Mesodermal cell (in vitro differentiated cells): ENCODE measurements around the gene MYO18B.
A peak's percentile ranks its signal among the peaks of the same experiment; 100 is the strongest.

ENCODE experiments used
- H3K27ac ChIP-seq: 2 replicates; pipeline ENCODE4 v1.7.0; 2013; ENCODE audit warnings: mild to moderate bottlenecking, low read depth, low read length, moderate library complexity; ENCODE audit not compliant: severe bottlenecking
- H3K36me3 ChIP-seq: 2 replicates; pipeline ENCODE4 v1.7.1; 2013; ENCODE audit warnings: mild to moderate bottlenecking, low read length, moderate library complexity; ENCODE audit not compliant: control insufficient read depth, insufficient read depth
- H3K4me1 ChIP-seq: one replicate; pipeline ENCODE4 v1.7.1; 2013; ENCODE audit warnings: mild to moderate bottlenecking, low read length; ENCODE audit not compliant: insufficient read depth, control insufficient read depth, poor library complexity, severe bottlenecking
- H3K4me3 ChIP-seq: 2 replicates; pipeline ENCODE4 v1.7.0; 2013; ENCODE audit warnings: low read length, control low read depth, mild to moderate bottlenecking; ENCODE audit not compliant: insufficient read depth, poor library complexity, severe bottlenecking; ENCODE audit errors: extremely low read depth
- H3K9me3 ChIP-seq: 2 replicates; pipeline ENCODE4 v1.7.1; 2013; ENCODE audit warnings: mild to moderate bottlenecking, low read length, moderate library complexity; ENCODE audit not compliant: control insufficient read depth
- WGBS, 2 experiments: methylation state at CpG; one replicate each; pipeline ENCODE4 v1.1.5; 2013; ENCODE audit warnings: missing lambda C conversion rate in 2 of 2; ENCODE audit not compliant: insufficient coverage in 2 of 2; 5-methylcytosine and 5-hydroxymethylcytosine counted together

MYO18B gene

DNA sequence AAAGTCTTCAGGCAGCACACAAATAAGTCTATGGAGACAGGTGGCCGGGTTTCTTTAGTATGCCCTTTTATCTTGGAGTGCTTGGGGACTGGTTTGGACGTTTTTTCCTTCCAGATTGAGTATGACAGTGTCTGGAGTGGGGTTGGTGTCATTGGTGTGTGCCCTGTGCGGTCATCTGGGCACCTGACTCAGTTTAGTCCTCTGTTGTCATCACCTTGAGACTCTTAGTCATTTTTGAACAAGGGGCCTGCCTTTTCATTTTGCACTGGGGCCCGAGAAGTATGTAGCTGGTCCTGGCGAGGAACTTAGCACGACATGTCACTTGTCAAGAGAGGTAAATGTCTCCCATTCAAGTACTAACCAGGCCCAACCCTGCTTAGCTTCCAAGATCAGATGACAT, 27.2 kb upstream of the MYO18B start:
- Histone ChIP-seq H3K4me3 (no peak overlapping the region), H3K4me1 (no peaks in the 10 kb centered on the region), H3K27ac (no peak overlapping the region), H3K9me3 (no peaks in the 10 kb centered on the region), H3K36me3 (no peaks in the 10 kb centered on the region)
- 52 to 65% methylated on average over 4 to 5 of the region's 6 CpGs for WGBS, 2 experiments

DNA sequence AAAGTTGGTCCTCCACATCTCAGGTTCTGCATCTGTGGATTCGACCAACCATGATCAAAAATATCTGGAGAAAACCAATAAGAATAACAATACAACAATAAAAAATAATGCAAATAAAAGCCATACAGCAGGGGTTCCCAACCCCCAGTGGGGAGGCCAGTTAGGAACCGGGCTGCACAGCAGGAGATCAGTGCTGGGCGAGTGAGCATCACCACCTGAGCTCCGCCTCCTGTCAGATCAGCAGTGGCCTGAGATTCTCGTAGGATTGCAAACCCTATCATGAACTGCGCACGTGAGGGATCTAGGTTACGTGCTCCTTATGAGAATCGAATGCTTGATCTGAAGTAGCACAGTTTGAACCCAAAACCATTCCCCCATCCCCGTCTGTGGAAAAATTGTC, 25.4 kb upstream of the MYO18B start:
- Histone ChIP-seq H3K36me3 (no peaks in the 10 kb centered on the region), H3K4me1 (no peaks in the 10 kb centered on the region), H3K27ac (no peak overlapping the region), H3K9me3 (no peaks in the 10 kb centered on the region), H3K4me3 (no peak overlapping the region)
- 77 to 83% methylated on average over 8 to 9 of the region's 10 CpGs for WGBS, 2 experiments

DNA sequence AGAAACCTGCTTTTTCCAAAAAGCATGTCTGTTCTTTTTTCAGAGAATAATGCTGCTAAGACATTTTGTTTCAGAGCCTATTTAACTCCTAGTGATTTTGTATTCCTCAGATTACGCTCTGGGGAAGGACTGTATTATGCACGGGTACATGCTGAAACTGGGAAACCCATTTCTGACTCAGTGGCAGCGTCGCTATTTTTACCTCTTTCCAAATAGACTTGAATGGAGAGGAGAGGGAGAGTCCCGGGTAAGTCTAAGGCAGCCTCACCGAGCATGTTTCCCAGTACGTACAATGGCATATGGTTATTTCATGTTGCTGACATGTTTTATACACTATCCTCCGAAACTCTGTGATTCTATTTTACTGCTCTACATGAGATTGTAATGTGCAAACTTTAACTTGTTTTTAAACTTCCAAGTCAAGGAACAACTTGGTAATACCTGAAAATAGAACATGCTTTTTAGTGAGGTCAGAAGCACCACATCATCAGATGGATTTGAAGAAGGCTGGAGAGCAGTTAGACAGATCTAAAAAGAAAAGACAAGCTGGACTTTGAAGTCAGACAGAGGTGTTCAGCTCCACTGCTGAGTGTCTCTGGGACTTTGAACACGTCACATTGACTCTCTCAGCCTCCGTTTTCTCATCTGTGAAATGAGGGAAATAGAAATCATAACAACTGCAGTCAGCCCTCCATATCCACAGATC, 23.7 kb upstream of the MYO18B start:
- Histone ChIP-seq H3K4me1 (no peaks in the 10 kb centered on the region), H3K4me3 (no peak overlapping the region), H3K9me3 (no peaks in the 10 kb centered on the region), H3K27ac (no peak overlapping the region), H3K36me3 (no peaks in the 10 kb centered on the region)
- 86 to 98% methylated on average over 3 to 4 of the region's 10 CpGs for WGBS, 2 experiments

DNA sequence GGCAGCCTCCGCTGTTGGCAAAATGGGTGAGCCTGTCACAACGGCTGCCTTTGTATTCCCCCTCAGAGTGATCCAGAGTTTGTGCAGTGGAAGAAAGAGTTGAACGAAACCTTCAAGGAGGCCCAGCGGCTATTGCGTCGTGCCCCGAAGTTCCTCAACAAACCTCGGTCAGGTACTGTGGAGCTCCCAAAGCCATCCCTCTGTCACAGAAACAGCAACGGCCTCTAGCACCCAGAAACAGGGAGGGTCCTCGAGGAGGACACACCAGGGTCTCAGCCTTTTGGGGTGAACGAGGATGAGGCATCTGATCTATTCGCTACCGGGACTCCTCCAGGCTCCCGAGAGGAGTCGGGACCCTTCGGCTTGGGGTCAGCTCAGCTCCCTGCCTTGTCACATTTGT, 19.8 kb upstream of the MYO18B start:
- Histone ChIP-seq H3K4me3 (no peak overlapping the region), H3K27ac (no peak overlapping the region), H3K4me1 (peaks cover 10% of the 10 kb centered on the region), H3K36me3 (no peaks in the 10 kb centered on the region), H3K9me3 (no peaks in the 10 kb centered on the region)
- WGBS, 2 experiments: 95 to 96% methylated on average over 15 to 16 of the region's 16 CpGs

DNA sequence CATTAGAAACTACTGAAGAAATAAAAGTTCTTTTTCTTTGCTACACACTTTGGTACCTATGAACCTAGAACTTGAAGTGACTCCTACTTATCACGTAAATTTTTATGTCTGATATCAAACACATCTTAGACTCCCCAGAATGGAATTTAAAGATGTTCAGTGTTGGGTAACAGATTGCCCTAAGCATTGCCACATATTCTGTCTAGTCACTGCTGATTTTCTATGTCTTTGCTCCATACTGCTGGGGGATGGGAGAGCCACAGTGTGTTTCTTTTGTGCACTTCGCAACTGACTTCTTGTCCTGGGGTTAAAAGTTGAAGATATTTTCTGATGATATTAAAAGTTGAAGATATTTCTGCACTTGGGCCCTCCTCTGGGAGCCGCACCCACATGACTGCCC, 19.4 kb upstream of the MYO18B start:
- H3K36me3 ChIP-seq: no peaks in the 10 kb centered on the region
- no peaks in the 10 kb centered on the region for H3K9me3 ChIP-seq
- H3K27ac ChIP-seq: no peak overlapping the region
- WGBS, 2 experiments: 88% methylated on average over 1 to 2 of the region's 3 CpGs
- peaks cover 10% of the 10 kb centered on the region for H3K4me1 ChIP-seq
- no peak overlapping the region for H3K4me3 ChIP-seq

DNA sequence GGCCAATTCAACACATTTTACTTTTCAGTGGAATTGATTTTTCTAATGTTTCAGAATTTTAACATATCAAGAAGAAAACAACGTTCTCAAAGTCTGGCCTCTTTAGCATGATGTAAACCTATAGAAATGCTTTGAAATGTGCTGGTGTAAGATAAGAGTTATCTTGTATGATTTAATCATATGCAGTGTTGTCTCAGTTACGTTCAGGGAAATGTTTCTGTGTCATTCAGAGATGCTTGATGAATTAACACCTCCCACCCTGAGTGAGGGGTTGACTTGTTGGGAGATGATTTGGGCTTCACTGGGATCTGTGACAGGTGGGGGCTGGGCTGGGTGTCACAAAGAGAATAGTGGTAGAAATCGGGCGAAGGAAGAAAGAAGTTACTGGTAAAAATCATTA, 15.7 kb upstream of the MYO18B start:
- no peaks in the 10 kb centered on the region for H3K36me3 ChIP-seq
- no CpG with 5 or more reads among the region's 4 CpGs for WGBS, 2 experiments
- peak overlapping the region; percentile 71 for H3K27ac ChIP-seq

DNA sequence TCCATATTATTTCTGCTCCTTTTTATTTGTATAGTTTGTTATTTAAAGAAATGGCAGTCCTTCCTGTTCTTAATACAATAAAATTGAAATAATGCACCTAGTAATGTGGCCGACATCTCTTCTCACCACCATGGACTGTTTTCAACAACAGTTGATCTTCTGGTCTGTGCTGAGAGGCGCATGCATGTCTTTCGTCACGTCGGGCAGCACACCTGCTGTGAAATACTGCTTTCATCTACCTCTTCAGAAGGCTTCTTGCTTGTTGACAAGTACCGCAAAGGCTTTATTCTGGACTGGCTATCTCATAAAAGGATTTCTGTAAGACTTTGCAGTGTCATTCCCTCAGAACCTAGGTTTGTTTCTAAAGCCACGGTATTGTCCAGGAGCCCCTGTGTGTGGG, 13.9 kb upstream of the MYO18B start:
- no peaks in the 10 kb centered on the region for H3K36me3 ChIP-seq
- 82 to 84% methylated on average over 6 to 7 of the region's 7 CpGs for WGBS, 2 experiments

More for the DNA sequence above, 15.7 kb upstream of the MYO18B start:
- peaks cover 15% of the 10 kb centered on the region for H3K4me1 ChIP-seq
- no peak overlapping the region for H3K4me3 ChIP-seq
- no peaks in the 10 kb centered on the region for H3K9me3 ChIP-seq

DNA sequence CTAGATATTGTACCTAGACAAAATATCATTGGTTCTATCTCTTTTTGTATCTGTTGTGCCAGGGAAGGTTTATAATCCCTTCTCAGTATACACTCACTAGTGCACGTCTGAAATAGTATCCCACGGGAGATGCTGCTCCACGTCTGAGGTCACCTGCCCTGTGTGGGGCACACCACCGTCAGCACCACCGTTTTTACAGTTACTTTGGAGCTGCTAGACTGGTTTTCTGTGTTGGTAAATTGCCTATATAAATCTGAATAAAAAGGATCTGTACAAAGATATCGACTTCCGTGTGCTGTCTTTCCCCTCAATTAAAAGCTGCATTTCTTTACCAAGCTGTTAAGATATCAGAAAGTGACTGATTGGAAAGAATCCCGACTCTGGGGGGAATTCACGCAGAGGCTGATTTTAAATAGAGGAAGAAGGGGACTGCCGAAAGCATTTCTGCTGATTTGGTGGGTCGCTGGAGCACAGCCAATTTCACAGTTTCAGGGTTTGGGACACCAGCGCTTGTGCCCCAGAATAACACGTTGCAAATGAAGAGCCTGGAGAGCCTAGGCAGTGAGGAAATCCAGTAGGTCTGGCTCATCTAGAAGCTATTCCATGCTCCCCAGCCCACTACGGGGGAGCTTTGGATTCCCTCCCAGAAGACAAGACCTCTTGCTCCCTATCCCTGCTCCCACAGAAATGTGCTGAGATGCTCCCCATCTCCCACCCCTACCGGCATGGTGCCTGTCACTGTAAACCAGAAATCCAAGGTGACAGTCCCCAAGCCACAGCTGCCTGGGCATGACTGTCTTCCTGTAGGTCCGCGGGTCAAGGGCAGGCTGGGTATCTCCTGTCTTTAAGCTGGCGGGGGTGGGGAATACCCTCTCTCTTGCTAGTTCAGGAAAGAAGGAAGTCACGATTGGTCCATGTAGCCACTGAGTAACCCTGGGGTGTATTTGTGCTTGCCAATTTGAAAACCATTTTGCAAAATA, 12.7 kb upstream of the MYO18B start:
- 93% methylated on average over 12 to 13 of the region's 19 CpGs for WGBS, 2 experiments
- Histone ChIP-seq H3K27ac (no peak overlapping the region), H3K36me3 (no peaks in the 10 kb centered on the region), H3K9me3 (no peaks in the 10 kb centered on the region), H3K4me3 (no peak overlapping the region), H3K4me1 (peaks cover 11% of the 10 kb centered on the region)

More for the DNA sequence above, 13.9 kb upstream of the MYO18B start:
- peaks cover 15% of the 10 kb centered on the region for H3K4me1 ChIP-seq
- no peak overlapping the region for H3K27ac ChIP-seq
- no peaks in the 10 kb centered on the region for H3K9me3 ChIP-seq
- no peak overlapping the region for H3K4me3 ChIP-seq

DNA sequence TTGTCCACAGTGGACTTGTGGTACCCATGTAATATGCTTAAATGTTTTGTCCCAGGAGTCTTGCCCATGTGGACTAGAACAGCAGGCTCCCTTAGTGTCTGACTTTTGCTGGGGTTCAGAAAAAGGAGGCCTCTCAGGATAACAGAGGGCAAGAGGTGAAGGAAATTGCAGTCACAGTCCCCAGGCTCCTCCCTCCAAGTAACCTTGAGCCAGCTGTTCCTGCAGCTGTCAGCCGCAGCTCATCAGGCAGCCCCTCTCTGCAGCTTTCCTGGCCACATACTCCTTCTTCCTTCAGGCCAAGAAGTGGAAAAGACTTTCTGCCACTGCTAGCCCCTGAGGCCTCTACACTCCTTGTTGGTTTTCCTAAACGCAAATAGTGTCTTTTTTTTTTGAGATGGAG, 6.3 kb upstream of the MYO18B start:
- Histone ChIP-seq H3K9me3 (no peaks in the 10 kb centered on the region), H3K4me3 (no peak overlapping the region), H3K27ac (no peak overlapping the region), H3K4me1 (no peaks in the 10 kb centered on the region), H3K36me3 (no peaks in the 10 kb centered on the region)
- 100% methylated on average over 1 to 2 of the region's 2 CpGs for WGBS, 2 experiments

DNA sequence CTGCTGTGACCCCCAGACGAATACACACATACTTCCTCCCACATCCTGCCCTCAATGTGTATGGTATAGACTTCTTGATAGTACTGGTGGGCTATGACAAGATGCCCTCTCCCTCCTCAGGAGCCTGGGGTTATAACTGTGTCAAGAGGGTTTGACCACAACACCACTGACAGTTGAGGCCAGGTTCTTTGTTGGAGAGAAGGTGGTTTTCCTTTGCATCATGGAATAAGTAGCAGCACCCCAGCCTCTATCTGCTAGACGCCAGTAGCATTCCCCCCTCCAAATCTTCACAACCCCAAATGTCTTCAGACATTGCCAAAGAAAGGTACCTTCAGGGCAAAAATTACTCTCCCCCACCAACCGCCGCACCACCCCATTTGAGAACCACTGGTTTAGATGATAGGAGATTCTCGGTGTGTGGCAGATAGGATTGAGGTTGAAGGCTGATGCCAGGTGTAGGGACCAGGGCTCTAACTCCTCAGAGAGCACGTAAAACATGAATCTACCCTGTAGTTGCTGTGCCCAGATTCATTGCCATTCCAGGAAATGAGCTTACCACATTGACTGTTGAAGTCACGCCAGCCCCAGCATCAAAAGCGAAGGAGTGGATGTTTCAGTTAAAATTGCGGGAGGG, 5.5 kb upstream of the MYO18B start:
- Histone ChIP-seq H3K9me3 (no peaks in the 10 kb centered on the region), H3K4me3 (no peak overlapping the region), H3K36me3 (no peaks in the 10 kb centered on the region), H3K27ac (no peak overlapping the region), H3K4me1 (peaks cover 3% of the 10 kb centered on the region)
- WGBS, 2 experiments: 94 to 100% methylated on average over 3 to 5 of the region's 9 CpGs
